Testis (tissue), 2 donors: ENCODE results near the gene PCBP3.

Experiments
- CTCF ChIP-seq, 3 experiments: fragments of 450-650 bp in 2 of 3; fragments of 200-600 bp in 1 of 3; sonication (generic) in 1 of 3; IDR thresholded peaks; one replicate each; pipeline ENCODE4 v1.5.1; 2016 to 2019; ENCODE audit warnings: antibody characterized with exemption in 3 of 3, mild to moderate bottlenecking in 2 of 3, moderate library complexity in 1 of 3
- POLR2A ChIP-seq: fragments of 450-650 bp; IDR thresholded peaks from one replicate; pipeline ENCODE4 v1.6.1; 2017; ENCODE audit warnings: antibody characterized with exemption, mild to moderate bottlenecking, moderate library complexity

- TF ChIP-seq CTCF (IDR thresholded peaks at IDR 0.05), result no peak
- no peak for TF ChIP-seq POLR2A
Measured at GRCh38 chr21:45595574-45596295, 47.8 kb upstream of the PCBP3 start.
